CD14-positive monocyte (primary cell): Measurements from ENCODE around the gene LNX2. TPM values are rescaled to one million over a fixed set of nuclear protein-coding genes. Genes with fewer than 3 reads are reported as not detected.

ENCODE experiments used
- DNase-seq, 3 donors: peaks; one replicate each; pipeline ENCODE4 v3.0.0-alpha.2; 2011 to 2022
- H2AFZ ChIP-seq: 2 replicates; pipeline ENCODE4 v1.6.0; 2012; ENCODE audit warnings: mild to moderate bottlenecking, low read depth, low read length, inconsistent platforms; ENCODE audit not compliant: insufficient read depth, poor library complexity, severe bottlenecking
- H3K27ac ChIP-seq, 2 donors: 1 replicate in 1 of 2; 2 replicates in 1 of 2; pipeline ENCODE4 v1.5.1; 2012 to 2013; ENCODE audit warnings: low read length in 2 of 2, control low read depth in 1 of 2, inconsistent platforms in 1 of 2, low read depth in 1 of 2, mild to moderate bottlenecking in 1 of 2
- H3K27me3 ChIP-seq, 2 donors: one replicate each; pipeline versions ENCODE4 v1.6.0 to v1.6.1; 2011 to 2013; ENCODE audit warnings: low read length in 2 of 2; ENCODE audit not compliant: control insufficient read depth in 2 of 2, insufficient read depth in 2 of 2
- H3K36me3 ChIP-seq, 2 donors: replicated peaks in 1 of 2; 1 replicate in 1 of 2; 2 replicates in 1 of 2; pipeline versions ENCODE4 v1.5.1 to v1.6.1; 2012 to 2013; ENCODE audit warnings: low read length in 2 of 2, control low read depth in 1 of 2, inconsistent platforms in 1 of 2, mild to moderate bottlenecking in 1 of 2; ENCODE audit not compliant: insufficient read depth in 2 of 2, control insufficient read depth in 1 of 2
- H3K4me1 ChIP-seq, 2 donors: 1 replicate in 1 of 2; 2 replicates in 1 of 2; pipeline versions ENCODE4 v1.5.1 to v1.6.1; 2012 to 2013; ENCODE audit warnings: low read length in 2 of 2, control low read depth in 1 of 2, inconsistent platforms in 1 of 2, mild to moderate bottlenecking in 1 of 2, moderate library complexity in 1 of 2; ENCODE audit not compliant: insufficient read depth in 2 of 2, control insufficient read depth in 1 of 2
- H3K4me2 ChIP-seq: replicated peaks from 2 replicates; pipeline ENCODE3; 2012; ENCODE audit warnings: low read length, moderate library complexity, mild to moderate bottlenecking; ENCODE audit not compliant: poor library complexity, severe bottlenecking; ENCODE audit errors: extremely low read depth
- H3K4me3 ChIP-seq, 3 experiments: fragments of 200-600 bp in 1 of 3; sonication (generic) in 1 of 3; replicated peaks in 1 of 3; 1 replicate in 2 of 3; 2 replicates in 1 of 3; pipeline ENCODE4 v1.5.1; 2011 to 2013; ENCODE audit warnings: low read length in 3 of 3, mild to moderate bottlenecking in 3 of 3, control low read depth in 2 of 3, low read depth in 2 of 3, inconsistent platforms in 1 of 3, moderate library complexity in 1 of 3
- H3K79me2 ChIP-seq: 2 replicates; pipeline ENCODE4 v1.6.0; 2012; ENCODE audit warnings: mild to moderate bottlenecking, control low read depth, inconsistent platforms, low read length, moderate library complexity; ENCODE audit not compliant: insufficient read depth
- H3K9ac ChIP-seq: 2 replicates; pipeline ENCODE4 v1.6.0; 2017; ENCODE audit warnings: low read length, mild to moderate bottlenecking; ENCODE audit not compliant: insufficient read depth, poor library complexity, severe bottlenecking
- H3K9me3 ChIP-seq, 2 donors: replicated peaks in 1 of 2; 1 replicate in 1 of 2; 2 replicates in 1 of 2; pipeline versions ENCODE4 v1.5.1 to v1.6.1; 2012 to 2013; ENCODE audit warnings: low read length in 2 of 2, control low read depth in 1 of 2; ENCODE audit not compliant: control insufficient read depth in 1 of 2, insufficient read depth in 1 of 2
- H4K20me1 ChIP-seq: 2 replicates; pipeline ENCODE4 v1.6.0; 2012; ENCODE audit warnings: mild to moderate bottlenecking, low read length, control low read depth, moderate library complexity; ENCODE audit not compliant: insufficient read depth
- H3K27ac Mint-ChIP-seq, 7 donors: one replicate each; pipeline ENCODE4 v1.8.0; 2020; ENCODE audit warnings: mild to moderate bottlenecking in 7 of 7, mixed read lengths in 7 of 7, moderate library complexity in 6 of 7, inconsistent platforms in 2 of 7
- H3K27me3 Mint-ChIP-seq, 3 donors: one replicate each; pipeline ENCODE4 v1.8.0; 2021 to 2022; ENCODE audit warnings: low read depth in 3 of 3, mild to moderate bottlenecking in 3 of 3, mixed read lengths in 3 of 3, moderate library complexity in 3 of 3, inconsistent platforms in 1 of 3
- H3K36me3 Mint-ChIP-seq, 2 donors: one replicate each; pipeline ENCODE4 v1.8.0; 2020; ENCODE audit warnings: mixed read lengths in 2 of 2, inconsistent platforms in 1 of 2, mild to moderate bottlenecking in 1 of 2
- H3K4me1 Mint-ChIP-seq: one replicate; pipeline ENCODE4 v1.8.0; 2020; ENCODE audit warnings: mild to moderate bottlenecking, mixed read lengths
- H3K4me3 Mint-ChIP-seq, 2 donors: one replicate each; pipeline ENCODE4 v1.8.0; 2020; ENCODE audit warnings: mild to moderate bottlenecking in 2 of 2, mixed read lengths in 2 of 2, moderate library complexity in 1 of 2
- H3K9me3 Mint-ChIP-seq, 7 donors: one replicate each; pipeline ENCODE4 v1.8.0; 2020 to 2022; ENCODE audit warnings: mixed read lengths in 7 of 7, mild to moderate bottlenecking in 6 of 7, moderate library complexity in 6 of 7, inconsistent platforms in 2 of 7
- CTCF ChIP-seq: fragments of 200-600 bp; IDR thresholded peaks from one replicate; pipeline ENCODE4 v1.8.0; 2022; ENCODE audit warnings: antibody characterized with exemption, mild to moderate bottlenecking
- WGBS: methylation state at CpG from one replicate; pipeline ENCODE4 v1.1.5; 2013; ENCODE audit warnings: missing lambda C conversion rate; ENCODE audit not compliant: insufficient coverage; 5-methylcytosine and 5-hydroxymethylcytosine counted together
- intact Hi-C, 2 donors: fragments of 100-400 bp; cut with micrococcal nuclease; formaldehyde crosslinking; loops; one replicate each; pipeline versions ENCODE4 v1.15.0 to v1.15.1; 2023
- polyA plus RNA-seq, 3 donors: library from polyadenylated mRNA; depleted of rRNA in 1 of 3; unstranded in 2 of 3; stranded (reverse) in 1 of 3; fragments of 300-500 nt in 2 of 3; fragments of >200 nt in 1 of 3; fragmentation: Illumina TruSeq in 2 of 3; gene quantifications; 1 replicate in 2 of 3; 2 replicates in 1 of 3; pipeline ENCODE4 v1.2.3, GENCODE V29; 2012 to 2021

The LNX2 gene
- polyA plus RNA-seq, 3 donors: 0.89 to 2.3 (median 1.5) TPM

GRCh38 chr13:27660511-27660910 lies 40.2 kb upstream of the LNX2 start:
- H3K36me3 Mint-ChIP-seq: peaks cover 21 to 27% of the 10 kb centered on the region in 2 donors
- intact Hi-C loops: no loop called here
- Histone ChIP-seq H3K27ac (no peak overlapping the region), H3K9me3 (no peaks in the 10 kb centered on the region), H3K4me1 (no peaks in the 10 kb centered on the region), H2AFZ (no peak overlapping the region), H3K4me3 (no peak overlapping the region), H3K27me3 (no peaks in the 10 kb centered on the region), H3K79me2 (peaks cover 6% of the 10 kb centered on the region), H4K20me1 (peaks cover 58% of the 10 kb centered on the region), H3K9ac (no peak overlapping the region), H3K36me3 (peaks cover 9 to 45% of the 10 kb centered on the region in 2 donors), H3K4me2 (no peak overlapping the region)
- no peaks in the 10 kb centered on the region for H3K9me3 Mint-ChIP-seq
- peaks cover 0 to 1% (median 0%) of the 10 kb centered on the region in 3 donors for H3K27me3 Mint-ChIP-seq
- no peaks in the 10 kb centered on the region for H3K4me1 Mint-ChIP-seq
- no peak overlapping the region for H3K4me3 Mint-ChIP-seq
- 100% methylated on average over 5 of the region's 6 CpGs for whole genome bisulfite sequencing
- TF ChIP-seq CTCF: no peak
- H3K27ac Mint-ChIP-seq: peak overlapping the region in 1 of 7 donors; percentile 0
- DNase-seq: no peak

- Mint-ChIP-seq H3K4me1 (no peaks in the 10 kb centered on the region), H3K36me3 (peaks cover 16 to 25% of the 10 kb centered on the region in 2 donors), H3K27me3 (peaks cover 0 to 1% (median 0%) of the 10 kb centered on the region in 3 donors), H3K4me3 (no peak overlapping the region), H3K9me3 (no peaks in the 10 kb centered on the region), H3K27ac (no peak overlapping the region)
- WGBS: 100% methylated on average over 1 of the region's 7 CpGs
- no peaks in the 10 kb centered on the region for H3K4me1 ChIP-seq
- TF ChIP-seq CTCF: no peak
- H2AFZ ChIP-seq: no peak overlapping the region
- H3K9ac ChIP-seq: no peak overlapping the region
- no peaks in the 10 kb centered on the region for H3K9me3 ChIP-seq
- no peaks in the 10 kb centered on the region for H3K27me3 ChIP-seq
- H3K36me3 ChIP-seq: peaks cover 10 to 43% of the 10 kb centered on the region in 2 donors
- H4K20me1 ChIP-seq: peaks cover 68% of the 10 kb centered on the region
- no peak for DNase-seq
- no peak overlapping the region for H3K27ac ChIP-seq
- no peak overlapping the region for H3K4me3 ChIP-seq
- H3K4me2 ChIP-seq: no peak overlapping the region
- intact Hi-C loops: no loop called here
- peaks cover 11% of the 10 kb centered on the region for H3K79me2 ChIP-seq
These were observed 39.0 kb upstream of the LNX2 start for GRCh38 chr13:27659145-27659865.
